DMS 273 (cell line): ENCODE results near the gene STIL.
"Not testable (repeated sequence)": the region's sequence is repeated elsewhere in the genome, so short reads cannot be mapped to it uniquely, and the experiment has no call there.

Experiments used
- DNase-seq: peaks from one replicate; lab custom pipeline; 2025; ENCODE audit not compliant: unreplicated experiment; lab: John Stamatoyannopoulos, UW

Gene STIL

GRCh38 chr1:47313915-47314664 lies at the start of gene STIL:
Gene STIL, minus strand, starts transcription at chr1:47314147. Its CDS starts 3,828 bp downstream, at chr1:47310319.
- peak; percentile 100 for DNase-seq

GRCh38 chr1:47362828-47363227 lies 48.9 kb upstream of the STIL start:
- no peak for DNase-seq

- DNase-seq = no peak
These were observed 47.4 kb upstream of the STIL start for GRCh38 chr1:47361380-47361779.

- DNase-seq = no peak
These were observed 37.4 kb upstream of the STIL start for GRCh38 chr1:47351305-47351704.

GRCh38 chr1:47348246-47348645 lies 34.3 kb upstream of the STIL start:
- DNase-seq = no peak

GRCh38 chr1:47347735-47348134 lies 33.8 kb upstream of the STIL start:
- no peak for DNase-seq

- not testable (repeated sequence) for DNase-seq
These were observed 33.0 kb upstream of the STIL start for GRCh38 chr1:47346979-47347378.

GRCh38 chr1:47340227-47340626 lies 26.3 kb upstream of the STIL start:
- DNase-seq = no peak

GRCh38 chr1:47338249-47339077 lies 24.5 kb upstream of the STIL start:
- no peak for DNase-seq

GRCh38 chr1:47337350-47337749 lies 23.4 kb upstream of the STIL start:
- no peak for DNase-seq

- no peak for DNase-seq
These were observed 21.0 kb upstream of the STIL start for GRCh38 chr1:47334765-47335435.

GRCh38 chr1:47333922-47334764 lies 20.2 kb upstream of the STIL start:
- peak; percentile 94 for DNase-seq

- DNase-seq = peak; percentile 89
These were observed 19.6 kb upstream of the STIL start, which contains the start of gene CMPK1 for GRCh38 chr1:47333578-47333921. Gene CMPK1, plus strand, starts transcription at chr1:47333790. Its CDS starts 156 bp downstream, at chr1:47333946.

- no peak for DNase-seq
These were observed 19.0 kb upstream of the STIL start for GRCh38 chr1:47332779-47333577.

GRCh38 chr1:47331875-47332274 lies 17.9 kb upstream of the STIL start:
- no peak for DNase-seq

GRCh38 chr1:47330212-47330611 lies 16.3 kb upstream of the STIL start:
- DNase-seq = no peak

- DNase-seq = no peak
These were observed 15.0 kb upstream of the STIL start for GRCh38 chr1:47328992-47329391.

GRCh38 chr1:47326271-47326670 lies 12.3 kb upstream of the STIL start:
- DNase-seq = no peak

- no peak for DNase-seq
These were observed 11.6 kb upstream of the STIL start for GRCh38 chr1:47325528-47325927.

- no peak for DNase-seq
These were observed 10.7 kb upstream of the STIL start for GRCh38 chr1:47324682-47325081.
